NT2/D1 (cell line): Measurements from ENCODE around the gene ANKRA2.

Experiments
- DNase-seq: peaks from one replicate; pipeline ENCODE4 v3.0.0-alpha.2; 2011; ENCODE audit warnings: low read depth, low spot score
- H3K27me3 ChIP-seq: 2 replicates; pipeline ENCODE4 v1.6.0; 2011; ENCODE audit warnings: mild to moderate bottlenecking; ENCODE audit not compliant: insufficient read length, insufficient read depth
- H3K36me3 ChIP-seq: 2 replicates; pipeline ENCODE4 v1.6.1; 2011; ENCODE audit warnings: mild to moderate bottlenecking, low read length, mixed read lengths; ENCODE audit not compliant: insufficient read depth, insufficient read length
- H3K4me1 ChIP-seq: 2 replicates; pipeline ENCODE4 v1.5.1; 2011; ENCODE audit not compliant: insufficient read depth, insufficient read length
- H3K4me3 ChIP-seq: 2 replicates; pipeline ENCODE4 v1.5.1; 2011; ENCODE audit warnings: low read depth; ENCODE audit not compliant: insufficient read length
- H3K9ac ChIP-seq: 2 replicates; pipeline ENCODE4 v1.6.0; 2011; ENCODE audit warnings: low read depth; ENCODE audit not compliant: insufficient read length
- H3K9me3 ChIP-seq: 2 replicates; pipeline ENCODE4 v1.5.1; 2011; ENCODE audit warnings: mild to moderate bottlenecking, low read length; ENCODE audit not compliant: insufficient read depth
- SUZ12 ChIP-seq: IDR thresholded peaks from 2 replicates; pipeline ENCODE4 v1.6.1; 2011; ENCODE audit not compliant: insufficient read length, insufficient read depth; ENCODE audit errors: extremely low read depth
- YY1 ChIP-seq: IDR thresholded peaks from 2 replicates; pipeline ENCODE4 v1.6.1; 2011; ENCODE audit not compliant: insufficient read length, insufficient read depth
- ZNF274 ChIP-seq: IDR thresholded peaks from 2 replicates; pipeline ENCODE4 v1.6.1; 2011; ENCODE audit warnings: mild to moderate bottlenecking, low read depth, low read length

ANKRA2 gene

GRCh38 chr5:73545403-73545779 lies 20.0 kb downstream of the ANKRA2 start:
- Histone ChIP-seq H3K36me3 (no peaks in the 10 kb centered on the region), H3K4me1 (no peaks in the 10 kb centered on the region), H3K27me3 (no peaks in the 10 kb centered on the region), H3K4me3 (no peak overlapping the region), H3K9me3 (no peaks in the 10 kb centered on the region), H3K9ac (no peak overlapping the region)
- no peak for TF ChIP-seq SUZ12
- no peak for DNase-seq

- Histone ChIP-seq H3K27me3 (no peaks in the 10 kb centered on the region), H3K9ac (no peak overlapping the region), H3K9me3 (no peaks in the 10 kb centered on the region), H3K4me3 (no peak overlapping the region), H3K4me1 (no peaks in the 10 kb centered on the region), H3K36me3 (no peaks in the 10 kb centered on the region)
- TF ChIP-seq YY1 (no peak), ZNF274 (no peak), SUZ12 (no peak)
- DNase-seq, result no peak
These were observed 20.7 kb downstream of the ANKRA2 start for GRCh38 chr5:73544429-73545402.

GRCh38 chr5:73542020-73542419 lies 23.4 kb downstream of the ANKRA2 start:
- H3K9ac ChIP-seq, result no peak overlapping the region
- no peaks in the 10 kb centered on the region for H3K27me3 ChIP-seq
- TF ChIP-seq SUZ12 (no peak), ZNF274 (no peak), YY1 (no peak)
- no peak overlapping the region for H3K4me3 ChIP-seq
- DNase-seq, result no peak
- no peaks in the 10 kb centered on the region for H3K4me1 ChIP-seq
- no peaks in the 10 kb centered on the region for H3K9me3 ChIP-seq
- no peaks in the 10 kb centered on the region for H3K36me3 ChIP-seq

GRCh38 chr5:73540192-73540591 lies 25.2 kb downstream of the ANKRA2 start:
- no peak overlapping the region for H3K9ac ChIP-seq
- TF ChIP-seq SUZ12 (no peak), YY1 (no peak), ZNF274 (no peak)
- H3K4me3 ChIP-seq, result no peak overlapping the region
- H3K36me3 ChIP-seq, result no peaks in the 10 kb centered on the region
- no peak for DNase-seq
- H3K9me3 ChIP-seq, result no peaks in the 10 kb centered on the region
- no peaks in the 10 kb centered on the region for H3K27me3 ChIP-seq
- H3K4me1 ChIP-seq, result no peaks in the 10 kb centered on the region

- Histone ChIP-seq H3K4me1 (no peaks in the 10 kb centered on the region), H3K9ac (no peak overlapping the region), H3K9me3 (no peaks in the 10 kb centered on the region), H3K4me3 (no peak overlapping the region), H3K27me3 (no peaks in the 10 kb centered on the region), H3K36me3 (no peaks in the 10 kb centered on the region)
- no peak for DNase-seq
- TF ChIP-seq ZNF274 (no peak), YY1 (no peak), SUZ12 (no peak)
These were observed 25.7 kb downstream of the ANKRA2 start for GRCh38 chr5:73539730-73540129.

- Histone ChIP-seq H3K27me3 (no peaks in the 10 kb centered on the region), H3K36me3 (no peaks in the 10 kb centered on the region), H3K9me3 (no peaks in the 10 kb centered on the region), H3K4me1 (no peaks in the 10 kb centered on the region), H3K4me3 (no peak overlapping the region), H3K9ac (no peak overlapping the region)
- no peak for TF ChIP-seq SUZ12
- no peak for TF ChIP-seq YY1
- no peak for TF ChIP-seq ZNF274
- no peak for DNase-seq
These were observed 30.5 kb downstream of the ANKRA2 start for GRCh38 chr5:73534971-73535370.

- no peak overlapping the region for H3K4me3 ChIP-seq
- H3K9me3 ChIP-seq, result no peaks in the 10 kb centered on the region
- TF ChIP-seq SUZ12, result no peak
- no peak for TF ChIP-seq YY1
- no peak for TF ChIP-seq ZNF274
- no peaks in the 10 kb centered on the region for H3K27me3 ChIP-seq
- DNase-seq, result no peak
- H3K4me1 ChIP-seq, result no peaks in the 10 kb centered on the region
- H3K36me3 ChIP-seq, result no peaks in the 10 kb centered on the region
- no peak overlapping the region for H3K9ac ChIP-seq
These were observed 31.3 kb downstream of the ANKRA2 start for GRCh38 chr5:73534011-73534644.
